GM19328 (cell line): ENCODE data around the gene TMEM63A.
"Not testable (repeated sequence)": the region's sequence is repeated elsewhere in the genome, so short reads cannot be mapped to it uniquely, and the experiment has no call there.

ENCODE experiments used
- ATAC-seq: cut with Tn5 transposase; IDR thresholded peaks from one replicate; pipeline ENCODE4 v1.9.1; 2021; ENCODE audit warnings: mild to moderate bottlenecking, moderate library complexity; ENCODE audit not compliant: unreplicated experiment

TMEM63A gene

DNA sequence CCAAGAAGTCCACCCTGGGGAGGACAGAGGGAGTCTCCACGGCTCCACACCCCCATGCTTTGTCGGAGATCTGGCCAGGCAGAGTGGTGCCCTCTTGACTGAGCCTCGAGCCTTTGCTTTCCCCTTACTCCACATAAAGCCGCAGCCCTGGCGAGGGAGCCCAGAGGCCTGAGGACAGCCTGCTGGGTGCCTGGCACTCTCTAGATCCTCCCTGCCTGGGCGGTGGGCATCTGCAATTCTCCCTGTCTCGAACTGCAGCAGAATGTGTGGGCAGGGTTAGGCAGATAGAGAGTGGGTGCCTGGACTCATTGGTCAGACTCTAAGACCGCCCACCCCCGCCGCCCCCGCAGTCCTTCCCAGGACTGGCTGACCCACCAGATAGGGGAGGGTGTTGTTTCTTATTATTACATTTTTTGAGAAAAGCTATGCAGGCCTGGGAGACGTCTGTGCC is 58.3 kb downstream of the TMEM63A start:
- ATAC-seq = no peak

- ATAC-seq = no peak
Observed at GRCh38 chr1:225822655-225823403, 59.4 kb downstream of the TMEM63A start.

DNA sequence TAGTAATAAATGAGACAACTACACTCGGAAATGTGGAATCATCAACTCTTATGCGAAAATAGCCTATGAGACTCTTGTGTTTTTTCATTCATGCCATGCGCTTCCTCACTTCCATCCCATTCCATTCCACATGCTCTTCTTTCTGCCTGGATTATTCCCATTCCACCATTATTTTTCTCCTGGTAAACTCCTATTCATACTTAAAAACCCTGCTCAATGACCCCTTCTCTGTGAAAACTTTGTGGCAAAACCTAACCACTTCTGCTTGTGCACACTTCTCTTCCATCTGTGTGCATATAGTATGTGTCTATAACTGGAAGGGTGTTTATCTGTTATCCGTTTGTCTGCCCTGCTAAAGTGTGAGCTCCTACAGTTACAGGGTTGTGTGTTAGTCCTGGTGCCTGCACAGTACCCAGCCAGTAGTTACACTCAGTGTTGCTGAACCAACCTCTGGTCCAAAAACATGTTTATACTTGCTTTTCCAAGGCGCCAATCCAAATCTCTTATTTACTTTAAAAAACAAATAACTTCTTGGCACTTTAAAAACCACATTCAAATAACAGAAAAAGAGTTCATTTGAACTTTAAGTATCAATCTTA is 61.6 kb downstream of the TMEM63A start:
- ATAC-seq = no peak

GRCh38 chr1:225819346-225820192 is 62.6 kb downstream of the TMEM63A start:
- no peak for ATAC-seq

- ATAC-seq = no peak
Observed at GRCh38 chr1:225818229-225818628, 64.0 kb downstream of the TMEM63A start.

- no peak for ATAC-seq
Observed at GRCh38 chr1:225817611-225818061, 64.5 kb downstream of the TMEM63A start.

GRCh38 chr1:225816643-225817538 is 65.3 kb downstream of the TMEM63A start:
- ATAC-seq = no peak

- ATAC-seq = no peak
Observed at GRCh38 chr1:225815526-225816178, 66.5 kb downstream of the TMEM63A start.

DNA sequence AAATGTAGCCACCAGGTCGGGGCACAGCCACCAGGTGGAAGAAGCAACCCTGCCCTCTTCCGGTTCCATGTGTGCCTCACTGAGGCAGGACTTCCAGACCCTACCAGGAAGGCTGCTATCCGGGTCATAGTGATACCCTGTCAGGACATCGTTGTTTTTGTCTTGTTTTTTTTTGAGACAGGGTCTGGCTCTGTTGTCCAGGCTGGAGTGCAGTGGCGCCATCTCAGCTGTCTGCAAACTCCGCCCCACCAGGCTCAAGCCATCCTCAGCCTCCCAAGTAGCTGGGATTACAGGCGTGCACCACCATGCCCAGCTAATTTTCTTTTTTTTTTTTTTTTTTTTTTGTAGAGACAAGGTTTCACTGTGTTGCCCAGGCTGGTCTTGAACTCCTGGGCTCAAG is 67.1 kb downstream of the TMEM63A start:
- not testable (repeated sequence) for ATAC-seq

GRCh38 chr1:225814381-225814780 is 67.8 kb downstream of the TMEM63A start:
- no peak for ATAC-seq

- no peak for ATAC-seq
Observed at GRCh38 chr1:225813214-225813964, 68.8 kb downstream of the TMEM63A start.

DNA sequence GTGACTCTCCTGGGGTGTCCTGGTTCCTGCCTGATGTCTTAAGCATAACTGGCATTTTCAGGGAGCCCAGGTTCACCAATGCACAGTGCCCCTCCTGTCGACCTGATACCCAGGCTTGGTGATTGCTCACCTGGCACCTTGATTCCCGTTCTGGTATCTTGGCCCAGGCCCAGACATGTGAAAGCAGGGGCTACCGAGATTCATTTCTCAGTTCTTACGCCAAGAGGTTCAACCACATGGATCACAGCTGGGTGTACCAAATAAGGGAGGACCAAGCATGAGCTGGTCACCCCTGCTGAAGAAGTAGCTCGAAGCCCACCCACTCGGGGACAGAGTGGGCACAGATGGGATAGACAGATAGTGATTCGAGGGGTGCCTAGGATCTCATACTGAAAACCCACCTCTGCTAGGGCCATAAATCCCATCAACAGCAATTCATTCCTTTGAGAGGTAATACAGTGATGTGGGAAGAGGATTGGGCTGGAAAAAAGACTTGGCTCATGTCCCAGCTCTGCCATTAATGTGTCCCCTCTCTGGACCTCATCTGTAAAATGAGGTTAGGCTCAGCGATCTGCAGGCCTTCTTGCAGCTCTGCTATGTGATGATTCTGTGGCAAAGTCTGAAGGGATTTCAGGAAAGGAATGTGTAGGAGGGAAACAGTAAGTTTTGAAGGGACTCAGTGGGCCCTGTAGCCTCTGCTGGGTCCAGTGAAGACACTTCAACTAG is 69.5 kb downstream of the TMEM63A start:
- no peak for ATAC-seq

DNA sequence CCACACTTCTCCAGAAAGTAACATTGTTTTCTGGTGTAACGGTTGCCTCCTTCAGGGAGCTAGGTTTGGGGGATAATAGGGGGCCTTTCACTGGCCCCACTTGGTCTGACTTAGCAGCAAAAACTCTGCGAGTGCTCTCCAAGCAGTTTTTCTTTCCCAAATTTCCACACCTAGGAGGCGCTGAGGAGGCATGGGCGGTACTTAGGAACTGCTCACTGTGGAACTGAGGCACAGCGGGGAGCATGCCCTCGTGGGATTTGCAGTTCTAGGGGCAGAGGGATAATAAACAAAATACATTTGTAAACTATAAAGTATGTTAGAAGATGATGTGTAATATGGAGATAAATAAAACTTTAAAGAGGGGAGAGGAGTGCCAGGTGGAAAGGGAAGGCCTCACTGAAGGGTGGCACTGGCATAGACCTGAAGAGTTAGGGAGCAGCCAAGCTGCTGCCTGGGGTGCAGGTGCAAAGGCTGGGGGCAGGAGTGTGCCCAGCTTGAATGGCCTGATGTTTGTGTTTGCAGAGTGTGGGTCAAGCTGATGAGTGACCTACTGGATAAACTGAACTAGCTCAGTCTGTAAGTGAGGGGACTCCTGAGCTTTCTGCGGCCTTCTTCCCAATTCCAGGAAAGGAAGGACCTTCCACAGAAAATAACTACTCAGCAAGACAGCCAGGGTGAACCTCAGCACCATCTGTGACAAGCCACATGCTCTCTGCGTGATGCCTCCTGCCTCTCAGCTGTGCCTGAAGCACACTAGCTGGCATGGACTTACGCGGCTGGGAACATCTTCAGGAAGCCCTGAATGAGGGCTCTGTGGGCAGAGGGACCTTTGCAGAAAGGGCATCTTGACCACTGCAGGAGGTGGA is 70.3 kb downstream of the TMEM63A start:
- no peak for ATAC-seq

DNA sequence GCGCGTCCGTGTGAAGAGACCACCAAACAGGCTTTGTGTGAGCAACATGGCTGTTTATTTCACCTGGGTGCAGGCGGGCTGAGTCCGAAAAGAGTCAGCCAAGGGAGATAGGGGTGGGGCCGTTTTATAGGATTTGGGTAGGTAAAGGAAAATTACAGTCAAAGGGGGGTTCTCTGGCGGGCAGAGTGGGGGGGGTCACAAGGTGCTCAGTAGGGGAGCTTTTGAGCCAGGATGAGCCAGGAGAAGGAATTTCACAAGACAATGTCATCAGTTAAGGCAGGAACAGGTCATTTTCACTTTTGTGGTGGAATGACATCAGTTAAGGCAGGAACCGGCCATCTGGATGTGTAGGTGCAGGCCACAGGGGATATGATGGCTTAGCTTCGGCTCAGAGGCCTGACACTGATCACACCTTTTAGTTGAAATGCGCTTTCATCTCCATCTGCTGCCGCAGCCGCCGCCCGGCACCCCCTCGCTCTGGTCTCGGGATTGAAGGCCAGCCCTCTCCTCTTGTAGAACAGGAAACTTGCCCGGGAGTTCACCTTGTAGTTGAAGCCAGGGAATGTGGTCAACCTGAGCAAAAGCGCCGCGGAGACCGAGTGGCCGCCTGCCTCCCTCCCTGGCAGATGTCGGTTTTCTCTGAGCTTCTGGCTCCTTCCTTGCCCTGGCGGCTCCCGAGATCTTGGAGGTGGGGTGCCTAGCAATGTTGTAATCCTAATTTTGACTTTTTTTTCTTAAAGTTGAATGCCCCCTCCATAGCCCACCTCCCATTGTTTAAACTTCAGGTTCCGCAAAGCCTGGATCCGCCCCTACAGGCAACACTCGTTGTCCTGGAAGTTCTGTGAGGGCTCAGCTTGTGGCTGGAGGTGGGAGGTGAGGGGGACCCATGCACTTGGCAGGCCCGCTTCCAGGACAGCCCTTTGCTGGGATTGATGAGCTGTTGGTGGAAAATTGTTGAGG is 71.3 kb downstream of the TMEM63A start:
- ATAC-seq = not testable (repeated sequence)

GRCh38 chr1:225809842-225810578 is 72.2 kb downstream of the TMEM63A start, which contains the start of gene EPHX1:
Gene EPHX1, plus strand, starts transcription at chr1:225810124. Its CDS starts 18,606 bp downstream, at chr1:225828730.
- ATAC-seq = peak; percentile 93

DNA sequence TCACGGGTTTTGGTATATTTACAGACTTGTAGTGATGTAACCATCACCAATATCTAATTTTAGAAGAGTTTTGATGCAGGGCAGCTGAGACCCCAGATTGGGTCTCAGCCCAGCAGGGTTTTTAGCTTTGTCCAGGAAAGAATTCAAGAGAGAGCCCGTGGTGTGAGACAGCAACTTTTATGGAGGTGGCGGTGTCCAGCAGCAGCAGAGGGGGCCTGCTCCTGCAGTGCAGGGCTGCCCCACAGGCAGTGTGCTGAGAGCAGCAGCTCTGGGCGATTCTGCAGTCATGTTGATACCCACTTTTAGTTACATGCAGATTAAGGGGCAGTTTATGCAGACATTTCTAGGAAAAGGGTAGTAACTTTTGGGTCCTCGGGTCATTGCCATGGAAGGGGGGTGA is 74.0 kb downstream of the TMEM63A start:
- no peak for ATAC-seq
